Astrocyte (in vitro differentiated cells and primary cell): ENCODE measurements around the gene PUM2.

Source experiments
- EZH2 ChIP-seq: IDR thresholded peaks from 2 replicates; pipeline ENCODE4 v1.6.1; 2012; ENCODE audit warnings: mild to moderate bottlenecking, low read length, inconsistent platforms; ENCODE audit not compliant: insufficient read depth
- TF ChIP-seq, protein P1 (sequence below): IDR thresholded peaks from 2 replicates; pipeline ENCODE4 v1.5.1; 2011; ENCODE audit warnings: low read depth, mild to moderate bottlenecking, inconsistent platforms, low read length, moderate library complexity; ENCODE audit not compliant: insufficient read depth

DNA sequence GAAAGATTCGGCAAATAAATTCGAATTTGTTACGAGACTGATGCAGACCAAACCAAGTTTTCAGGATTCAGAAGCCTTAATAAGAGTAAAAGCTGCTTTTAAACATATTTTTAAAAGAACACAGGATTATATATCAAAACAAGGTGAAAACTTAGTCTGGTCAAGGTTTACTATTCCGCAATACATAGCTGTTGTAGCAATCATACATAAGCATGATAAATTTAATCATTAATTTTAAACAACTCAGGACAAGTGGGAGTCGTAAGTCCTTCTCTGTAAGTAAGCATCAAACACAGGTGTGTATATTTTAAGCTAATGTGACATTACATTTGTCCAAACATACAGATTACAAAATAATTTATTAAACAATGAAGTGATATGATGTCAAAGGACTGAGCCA is 57.7 kb downstream of the PUM2 start:
- TF ChIP-seq, protein P1, sequence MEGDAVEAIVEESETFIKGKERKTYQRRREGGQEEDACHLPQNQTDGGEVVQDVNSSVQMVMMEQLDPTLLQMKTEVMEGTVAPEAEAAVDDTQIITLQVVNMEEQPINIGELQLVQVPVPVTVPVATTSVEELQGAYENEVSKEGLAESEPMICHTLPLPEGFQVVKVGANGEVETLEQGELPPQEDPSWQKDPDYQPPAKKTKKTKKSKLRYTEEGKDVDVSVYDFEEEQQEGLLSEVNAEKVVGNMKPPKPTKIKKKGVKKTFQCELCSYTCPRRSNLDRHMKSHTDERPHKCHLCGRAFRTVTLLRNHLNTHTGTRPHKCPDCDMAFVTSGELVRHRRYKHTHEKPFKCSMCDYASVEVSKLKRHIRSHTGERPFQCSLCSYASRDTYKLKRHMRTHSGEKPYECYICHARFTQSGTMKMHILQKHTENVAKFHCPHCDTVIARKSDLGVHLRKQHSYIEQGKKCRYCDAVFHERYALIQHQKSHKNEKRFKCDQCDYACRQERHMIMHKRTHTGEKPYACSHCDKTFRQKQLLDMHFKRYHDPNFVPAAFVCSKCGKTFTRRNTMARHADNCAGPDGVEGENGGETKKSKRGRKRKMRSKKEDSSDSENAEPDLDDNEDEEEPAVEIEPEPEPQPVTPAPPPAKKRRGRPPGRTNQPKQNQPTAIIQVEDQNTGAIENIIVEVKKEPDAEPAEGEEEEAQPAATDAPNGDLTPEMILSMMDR = no peak
- no peak for TF ChIP-seq EZH2
